B cell (primary cell): Measurements from ENCODE around the gene SLC6A6. TPM values are rescaled to one million over a fixed set of nuclear protein-coding genes. Genes with fewer than 3 reads are reported as not detected.

ENCODE experiments used
- ATAC-seq: fragments of 200-7000 bp; cut with Tn5 transposase; one replicate; pipeline ENCODE4 v1.10.0; 2021; ENCODE audit warnings: low read depth, mild to moderate bottlenecking, moderate number of reproducible peaks, moderate library complexity
- CTCF ChIA-PET: fragments of 350-600 bp; sonication (Branson Sonifier 250); formaldehyde crosslinking; loops from one replicate; lab custom pipeline; 2021; ENCODE audit warnings: antibody characterized with exemption, inconsistent platforms; lab: Charles Lee
- POLR2A ChIA-PET: fragments of 350-600 bp; sonication (Branson Sonifier 250); formaldehyde crosslinking; loops from one replicate; lab custom pipeline; 2021; ENCODE audit warnings: antibody characterized with exemption; lab: Charles Lee
- DNase-seq: peaks from one replicate; pipeline ENCODE4 v3.0.0; 2013
- H2AFZ ChIP-seq: 2 replicates; pipeline ENCODE4 v1.6.1; 2012; ENCODE audit warnings: mild to moderate bottlenecking, low read depth, low read length; ENCODE audit not compliant: insufficient read depth, poor library complexity, severe bottlenecking
- H3K27ac ChIP-seq, 2 donors: 1 replicate in 1 of 2; 2 replicates in 1 of 2; pipeline ENCODE4 v1.5.1; 2012 to 2013; ENCODE audit warnings: low read length in 2 of 2, mild to moderate bottlenecking in 2 of 2, moderate library complexity in 1 of 2
- H3K27me3 ChIP-seq, 4 experiments: fragments of 200-600 bp in 1 of 4; sonication (generic) in 1 of 4; replicated peaks in 1 of 4; 1 replicate in 2 of 4; 2 replicates in 2 of 4; pipeline versions ENCODE4 v1.6.1 to v1.7.0; 2013 to 2016; ENCODE audit warnings: low read length in 3 of 4, mild to moderate bottlenecking in 2 of 4, mixed read lengths in 1 of 4, moderate library complexity in 1 of 4; ENCODE audit not compliant: insufficient read depth in 4 of 4, control insufficient read depth in 3 of 4; ENCODE audit errors: control extremely low read depth in 1 of 4
- H3K36me3 ChIP-seq, 2 experiments: replicated peaks in 1 of 2; 1 replicate in 1 of 2; 2 replicates in 1 of 2; pipeline versions ENCODE4 v1.6.1 to v1.7.1; 2013; ENCODE audit warnings: low read length in 1 of 2; ENCODE audit not compliant: insufficient read depth in 2 of 2, control insufficient read depth in 1 of 2; ENCODE audit errors: control extremely low read depth in 1 of 2, extremely low read depth in 1 of 2
- H3K4me1 ChIP-seq, 2 donors: fragments of 200-600 bp in 1 of 2; sonication (generic) in 1 of 2; 1 replicate in 1 of 2; 2 replicates in 1 of 2; pipeline versions ENCODE4 v1.5.1 to v1.6.1; 2013 to 2017; ENCODE audit warnings: low read length in 2 of 2; ENCODE audit not compliant: control insufficient read depth in 2 of 2, insufficient read depth in 2 of 2
- H3K4me2 ChIP-seq: replicated peaks from 2 replicates; pipeline ENCODE3; 2012; ENCODE audit warnings: mild to moderate bottlenecking, low read depth, low read length; ENCODE audit not compliant: poor library complexity, severe bottlenecking
- H3K4me3 ChIP-seq, 5 experiments: fragments of 200-600 bp in 1 of 5; sonication (generic) in 1 of 5; 1 replicate in 3 of 5; 2 replicates in 2 of 5; pipeline versions ENCODE4 v1.5.1 to v1.7.0; 2011 to 2016; ENCODE audit warnings: low read length in 4 of 5, mild to moderate bottlenecking in 4 of 5, low read depth in 2 of 5, control low read depth in 1 of 5, moderate library complexity in 1 of 5; ENCODE audit not compliant: insufficient read depth in 1 of 5; ENCODE audit errors: control extremely low read depth in 1 of 5, extremely low read depth in 1 of 5
- H3K79me2 ChIP-seq: fragments of 200-600 bp; sonication (generic); one replicate; pipeline ENCODE4 v1.6.0; 2016; ENCODE audit warnings: low read length; ENCODE audit not compliant: control insufficient read depth, insufficient read depth
- H3K9ac ChIP-seq: fragments of 200-600 bp; sonication (generic); 2 replicates; pipeline ENCODE4 v1.6.1; 2017; ENCODE audit warnings: mild to moderate bottlenecking, low read length, moderate library complexity
- H3K9me3 ChIP-seq, 3 donors: one replicate each; pipeline versions ENCODE4 v1.6.1 to v1.7.1; 2013; ENCODE audit warnings: low read length in 2 of 3; ENCODE audit not compliant: control insufficient read depth in 2 of 3, insufficient read depth in 1 of 3; ENCODE audit errors: control extremely low read depth in 1 of 3
- H4K20me1 ChIP-seq: 2 replicates; pipeline ENCODE4 v1.6.0; 2012; ENCODE audit warnings: mild to moderate bottlenecking, low read length; ENCODE audit not compliant: insufficient read depth, control insufficient read depth, poor library complexity, severe bottlenecking
- H3K27ac Mint-ChIP-seq: one replicate; pipeline ENCODE4 v1.8.0; 2021; ENCODE audit warnings: mixed read lengths
- H3K27me3 Mint-ChIP-seq: one replicate; pipeline ENCODE4 v1.8.0; 2021; ENCODE audit warnings: mixed read lengths
- H3K4me1 Mint-ChIP-seq: one replicate; pipeline ENCODE4 v1.8.0; 2021; ENCODE audit warnings: mixed read lengths
- H3K4me3 Mint-ChIP-seq: one replicate; pipeline ENCODE4 v1.8.0; 2021; ENCODE audit warnings: mixed read lengths
- H3K9me3 Mint-ChIP-seq: one replicate; pipeline ENCODE4 v1.8.0; 2022; ENCODE audit warnings: mixed read lengths; ENCODE audit not compliant: insufficient read depth
- EZH2 ChIP-seq: IDR thresholded peaks from 2 replicates; pipeline ENCODE4 v1.6.1; 2012; ENCODE audit warnings: borderline replicate concordance, low read depth, mild to moderate bottlenecking, moderate library complexity, low read length; ENCODE audit not compliant: insufficient read depth, poor library complexity, severe bottlenecking
- WGBS: methylation state at CpG from one replicate; pipeline ENCODE4 v1.1.5; 2013; ENCODE audit warnings: missing lambda C conversion rate; ENCODE audit not compliant: insufficient coverage; 5-methylcytosine and 5-hydroxymethylcytosine counted together
- intact Hi-C: fragments of 100-400 bp; cut with micrococcal nuclease; formaldehyde crosslinking; loops from one replicate; pipeline ENCODE4 v1.10.0; 2022
- polyA plus RNA-seq: library from polyadenylated mRNA; depleted of rRNA; stranded (reverse); fragments of >200 nt; gene quantifications from 2 replicates; pipeline ENCODE4 v1.2.3, GENCODE V29; 2012
- total RNA-seq, 2 donors: library from RNA; stranded (reverse); fragments of 120-200 nt in 1 of 2; gene quantifications; 1 replicate in 1 of 2; 2 replicates in 1 of 2; pipeline versions ENCODE4 v1.2.3 to v1.2.4, GENCODE V29; 2013 to 2022
- TF ChIP-seq, protein P1 (sequence below): fragments of 200-600 bp; IDR thresholded peaks from one replicate; pipeline ENCODE4 v1.8.0; 2022; ENCODE audit warnings: antibody characterized with exemption, mild to moderate bottlenecking

The SLC6A6 gene
- total and polyA plus RNA-seq, 2 donors (not counting 1 experiment from before 2014, with no cell fraction given): 34.2 to 48.7 TPM

DNA sequence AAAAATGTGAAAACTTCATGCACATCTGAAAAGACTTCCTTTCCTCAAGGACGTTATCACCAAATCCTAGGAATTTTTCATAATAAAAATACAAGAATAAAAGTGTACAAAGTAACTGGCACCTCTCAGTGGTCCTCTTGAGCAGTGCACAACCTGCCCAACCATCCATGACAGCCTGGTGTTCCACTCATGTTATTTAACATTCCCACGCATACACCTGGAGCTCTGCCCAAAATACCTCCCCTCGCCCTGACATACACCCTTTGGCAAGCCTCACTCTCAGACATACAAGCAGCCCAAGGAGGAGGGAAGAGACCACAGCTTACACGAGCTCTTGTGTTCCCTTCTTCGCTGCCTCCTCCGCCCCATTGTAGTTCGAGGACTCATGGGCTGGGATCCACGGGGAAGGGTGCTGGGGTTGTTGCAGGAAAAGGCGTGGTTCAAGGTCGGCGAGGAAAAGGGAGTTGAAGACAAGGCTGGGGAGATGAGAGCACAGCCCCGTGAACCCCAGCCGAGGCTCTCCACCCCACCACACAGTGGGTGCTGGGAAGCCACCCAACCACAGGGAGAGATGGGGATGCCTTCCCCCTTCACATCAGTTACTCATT is 114.4 kb downstream of the SLC6A6 start:
- intact Hi-C loops: no loop called here
- Histone ChIP-seq H3K4me1 (no peaks in the 10 kb centered on the region), H3K9me3 (no peaks in the 10 kb centered on the region), H3K4me3 (no peak overlapping the region), H3K27me3 (no peaks in the 10 kb centered on the region), H4K20me1 (no peaks in the 10 kb centered on the region), H3K27ac (no peak overlapping the region), H3K36me3 (no peaks in the 10 kb centered on the region), H3K79me2 (no peaks in the 10 kb centered on the region), H3K4me2 (no peak overlapping the region), H3K9ac (no peak overlapping the region), H2AFZ (no peak overlapping the region)
- ChIA-PET POLR2A (no interaction called here), CTCF (no interaction called here)
- no peak for DNase-seq
- Mint-ChIP-seq H3K4me3 (no peak overlapping the region), H3K9me3 (no peaks in the 10 kb centered on the region), H3K27ac (no peak overlapping the region), H3K4me1 (no peaks in the 10 kb centered on the region), H3K27me3 (peaks cover 8% of the 10 kb centered on the region)
- TF ChIP-seq, protein P1, sequence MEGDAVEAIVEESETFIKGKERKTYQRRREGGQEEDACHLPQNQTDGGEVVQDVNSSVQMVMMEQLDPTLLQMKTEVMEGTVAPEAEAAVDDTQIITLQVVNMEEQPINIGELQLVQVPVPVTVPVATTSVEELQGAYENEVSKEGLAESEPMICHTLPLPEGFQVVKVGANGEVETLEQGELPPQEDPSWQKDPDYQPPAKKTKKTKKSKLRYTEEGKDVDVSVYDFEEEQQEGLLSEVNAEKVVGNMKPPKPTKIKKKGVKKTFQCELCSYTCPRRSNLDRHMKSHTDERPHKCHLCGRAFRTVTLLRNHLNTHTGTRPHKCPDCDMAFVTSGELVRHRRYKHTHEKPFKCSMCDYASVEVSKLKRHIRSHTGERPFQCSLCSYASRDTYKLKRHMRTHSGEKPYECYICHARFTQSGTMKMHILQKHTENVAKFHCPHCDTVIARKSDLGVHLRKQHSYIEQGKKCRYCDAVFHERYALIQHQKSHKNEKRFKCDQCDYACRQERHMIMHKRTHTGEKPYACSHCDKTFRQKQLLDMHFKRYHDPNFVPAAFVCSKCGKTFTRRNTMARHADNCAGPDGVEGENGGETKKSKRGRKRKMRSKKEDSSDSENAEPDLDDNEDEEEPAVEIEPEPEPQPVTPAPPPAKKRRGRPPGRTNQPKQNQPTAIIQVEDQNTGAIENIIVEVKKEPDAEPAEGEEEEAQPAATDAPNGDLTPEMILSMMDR: no peak
- no peak for TF ChIP-seq EZH2
- WGBS: 100% methylated on average over 2 of the region's 13 CpGs
- ATAC-seq: no peak

DNA sequence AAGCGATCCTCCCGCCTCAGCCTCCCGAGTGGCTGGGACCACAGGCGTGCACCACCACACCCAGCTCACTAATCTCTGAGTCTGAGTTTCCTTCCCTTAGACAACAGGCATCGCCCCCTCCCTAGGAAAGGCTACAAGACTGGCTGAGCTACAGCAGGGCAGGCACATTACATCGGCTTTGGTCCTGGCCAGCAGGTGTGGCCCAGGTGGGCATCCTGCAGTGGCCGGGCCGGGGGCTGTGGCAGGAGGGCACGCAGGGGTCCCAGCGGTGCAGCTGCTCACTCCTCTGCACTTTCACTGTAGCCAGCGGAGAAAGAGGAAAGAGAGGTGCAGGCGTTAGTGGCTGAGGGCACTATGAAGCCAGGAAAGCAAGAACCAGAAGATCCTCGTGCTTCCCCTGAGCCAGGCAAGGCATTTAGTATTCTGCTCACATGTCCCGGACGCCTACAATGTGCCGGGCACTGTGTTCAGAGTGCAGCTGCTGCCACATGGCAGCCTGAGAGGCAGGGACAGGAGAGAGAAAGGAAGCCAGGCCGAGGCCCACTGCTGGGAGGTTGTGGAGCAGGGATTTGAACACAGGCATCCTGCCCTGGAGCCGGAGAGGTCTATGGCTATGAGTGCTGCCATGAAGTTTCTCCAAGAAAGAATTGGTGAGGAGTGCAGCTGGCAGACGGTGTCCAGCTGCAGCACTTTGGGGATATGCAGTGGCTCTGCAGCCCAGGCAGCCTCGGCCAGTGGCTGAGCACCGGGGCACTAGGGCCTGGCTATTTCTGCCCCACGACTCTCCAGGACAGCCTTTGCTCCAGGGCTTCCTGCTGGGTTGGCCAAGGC is 115.4 kb downstream of the SLC6A6 start:
- no peaks in the 10 kb centered on the region for H3K9me3 Mint-ChIP-seq
- intact Hi-C loops: no loop called here
- no peaks in the 10 kb centered on the region for H3K4me1 Mint-ChIP-seq
- no peak overlapping the region for H3K4me3 Mint-ChIP-seq
- Histone ChIP-seq H2AFZ (no peak overlapping the region), H3K27me3 (no peaks in the 10 kb centered on the region), H3K9ac (no peak overlapping the region), H4K20me1 (no peaks in the 10 kb centered on the region), H3K9me3 (no peaks in the 10 kb centered on the region), H3K4me2 (no peak overlapping the region), H3K27ac (no peak overlapping the region), H3K36me3 (no peaks in the 10 kb centered on the region), H3K79me2 (no peaks in the 10 kb centered on the region), H3K4me1 (no peaks in the 10 kb centered on the region), H3K4me3 (no peak overlapping the region)
- no peak overlapping the region for H3K27ac Mint-ChIP-seq
- POLR2A ChIA-PET: no interaction called here
- ATAC-seq (no peak), DNase-seq (no peak)
- 90% methylated on average over 22 of the region's 22 CpGs for WGBS
- no peak for TF ChIP-seq EZH2
- TF ChIP-seq, protein P1: no peak
- CTCF ChIA-PET: no interaction called here
- H3K27me3 Mint-ChIP-seq: peaks cover 8% of the 10 kb centered on the region
